Measurements from ENCODE around the gene SLC38A8. TPM values are rescaled to one million over a fixed set of nuclear protein-coding genes. Genes with fewer than 3 reads are reported as not detected.

SLC38A8 gene
- total RNA-seq, 2 donors from 2014 or later, result not detected

DNA sequence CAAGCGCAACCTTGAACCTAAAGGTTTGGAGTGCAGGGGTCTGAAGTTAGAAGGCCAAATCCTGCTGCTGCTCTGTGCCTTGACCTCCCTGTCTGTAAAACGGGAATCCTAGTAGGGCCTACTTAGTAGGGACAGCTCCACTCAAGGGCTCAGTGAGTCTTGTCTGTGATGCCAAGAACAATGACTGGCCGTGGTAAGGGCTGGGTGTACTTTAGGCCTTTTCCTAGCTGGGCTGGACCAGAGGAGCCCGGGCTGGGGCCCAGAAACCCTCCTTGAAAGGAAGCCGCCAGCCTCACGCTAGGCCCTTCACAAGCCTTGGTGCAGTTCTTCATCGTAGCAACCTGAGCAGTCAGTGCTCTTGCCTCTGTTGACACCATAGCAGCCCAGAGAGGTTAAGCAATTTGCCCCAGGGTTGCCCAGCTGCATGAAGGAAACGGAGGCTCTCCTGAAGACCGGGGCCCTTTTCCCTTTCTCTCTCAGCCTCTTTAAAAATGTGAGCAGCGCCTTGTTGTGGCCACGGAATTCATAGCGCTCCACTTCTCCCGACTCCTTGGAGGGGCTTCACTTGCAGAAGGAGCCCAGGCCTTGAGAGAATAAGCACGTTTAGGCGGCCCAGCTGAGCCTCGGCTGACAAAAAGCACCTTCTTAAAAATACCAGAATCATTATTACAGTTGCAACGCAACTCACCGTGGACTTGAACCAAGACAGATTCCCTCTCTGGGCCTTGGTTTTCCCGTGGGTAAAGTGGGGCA, 70.2 kb downstream of the SLC38A8 start:
- 92 to 93% methylated on average over 18 to 19 of the region's 19 CpGs for WGBS, 2 experiments (ENCODE audit: insufficient coverage in 1 of 2, insufficient read length in 1 of 2)
- H3K36me3 ChIP-seq (ENCODE audit: control insufficient read depth, insufficient read depth, low read length), result no peaks in the 10 kb centered on the region
- no peak overlapping the region for H3K27ac Mint-ChIP-seq
- DNase-seq, result no peak
- no peak overlapping the region for H3K9ac ChIP-seq (ENCODE audit: extremely low read depth, low read length, poor library complexity, severe bottlenecking)
- peaks cover 13% of the 10 kb centered on the region for H3K27me3 ChIP-seq (ENCODE audit: control insufficient read depth, insufficient read depth, low read length, poor library complexity, severe bottlenecking)
- no peaks in the 10 kb centered on the region for H3K9me3 ChIP-seq (ENCODE audit: control insufficient read depth, low read length)
- H3K27ac ChIP-seq (ENCODE audit: low read depth, low read length), result no peak overlapping the region
- no peaks in the 10 kb centered on the region for H3K9me3 Mint-ChIP-seq
- no peaks in the 10 kb centered on the region for H3K4me1 ChIP-seq (ENCODE audit: control insufficient read depth, insufficient read depth, low read length)
- no peak overlapping the region for H3K4me3 Mint-ChIP-seq
- no peaks in the 10 kb centered on the region for H3K36me3 Mint-ChIP-seq (ENCODE audit: low read depth)
- no peak overlapping the region for H3K4me3 ChIP-seq (ENCODE audit: low read length)
- H3K27me3 Mint-ChIP-seq (ENCODE audit: insufficient read depth), result peaks cover 24% of the 10 kb centered on the region
- H3K4me1 Mint-ChIP-seq, result no peaks in the 10 kb centered on the region
- TF ChIP-seq, protein P1, sequence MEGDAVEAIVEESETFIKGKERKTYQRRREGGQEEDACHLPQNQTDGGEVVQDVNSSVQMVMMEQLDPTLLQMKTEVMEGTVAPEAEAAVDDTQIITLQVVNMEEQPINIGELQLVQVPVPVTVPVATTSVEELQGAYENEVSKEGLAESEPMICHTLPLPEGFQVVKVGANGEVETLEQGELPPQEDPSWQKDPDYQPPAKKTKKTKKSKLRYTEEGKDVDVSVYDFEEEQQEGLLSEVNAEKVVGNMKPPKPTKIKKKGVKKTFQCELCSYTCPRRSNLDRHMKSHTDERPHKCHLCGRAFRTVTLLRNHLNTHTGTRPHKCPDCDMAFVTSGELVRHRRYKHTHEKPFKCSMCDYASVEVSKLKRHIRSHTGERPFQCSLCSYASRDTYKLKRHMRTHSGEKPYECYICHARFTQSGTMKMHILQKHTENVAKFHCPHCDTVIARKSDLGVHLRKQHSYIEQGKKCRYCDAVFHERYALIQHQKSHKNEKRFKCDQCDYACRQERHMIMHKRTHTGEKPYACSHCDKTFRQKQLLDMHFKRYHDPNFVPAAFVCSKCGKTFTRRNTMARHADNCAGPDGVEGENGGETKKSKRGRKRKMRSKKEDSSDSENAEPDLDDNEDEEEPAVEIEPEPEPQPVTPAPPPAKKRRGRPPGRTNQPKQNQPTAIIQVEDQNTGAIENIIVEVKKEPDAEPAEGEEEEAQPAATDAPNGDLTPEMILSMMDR (conservative IDR thresholded peaks at IDR 0.05), result no peak

DNA sequence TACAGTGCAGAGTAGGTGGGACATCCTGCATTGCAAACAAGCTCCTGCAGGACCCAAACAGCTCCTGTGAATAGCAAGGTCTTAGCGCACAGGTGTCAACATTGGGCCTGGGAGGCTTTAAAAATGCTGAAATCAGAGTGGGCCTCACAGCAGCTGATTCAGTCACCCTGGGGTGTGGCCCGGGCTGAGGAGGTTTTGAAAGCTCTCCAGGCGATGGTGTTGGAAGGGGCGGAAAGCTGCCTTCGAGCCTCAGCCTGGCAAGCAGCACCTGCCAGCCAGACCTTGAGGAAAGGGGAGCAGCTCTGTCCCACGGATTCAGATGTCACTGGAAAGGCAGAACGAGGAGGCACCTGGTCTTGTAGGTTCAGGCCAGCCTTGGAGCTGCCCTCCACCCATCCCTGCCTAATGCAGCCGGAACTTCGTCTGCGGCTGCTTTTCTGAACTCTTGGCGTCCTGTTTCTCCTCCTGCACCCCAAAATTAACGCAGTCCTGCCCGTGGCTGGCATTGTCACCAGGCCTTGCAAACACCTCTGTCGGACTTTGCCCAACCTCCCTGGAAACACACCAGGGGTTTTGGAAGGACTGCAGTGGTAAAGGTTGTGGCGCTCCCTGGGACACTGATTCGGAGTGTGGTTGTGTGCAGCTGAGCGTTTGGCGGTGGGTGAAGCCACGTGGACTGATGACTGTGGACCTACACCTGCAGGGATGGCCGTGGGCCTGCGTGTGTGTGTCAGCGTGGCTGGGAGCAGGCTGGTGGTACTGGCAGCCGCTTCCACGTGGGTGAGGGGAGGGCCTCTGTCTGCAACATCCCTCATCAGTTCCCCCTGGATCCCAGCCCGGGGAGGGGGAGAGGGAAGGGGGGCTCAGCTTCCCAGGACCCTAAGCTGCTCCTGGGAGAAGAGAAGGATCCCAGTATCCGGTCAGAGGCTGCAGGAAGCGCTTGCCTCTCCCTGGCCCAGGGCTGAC, 71.1 kb downstream of the SLC38A8 start:
- Histone ChIP-seq H3K27ac (ENCODE audit: low read depth, low read length) (no peak overlapping the region), H3K36me3 (ENCODE audit: control insufficient read depth, insufficient read depth, low read length) (no peaks in the 10 kb centered on the region), H3K27me3 (ENCODE audit: control insufficient read depth, insufficient read depth, low read length, poor library complexity, severe bottlenecking) (peaks cover 13% of the 10 kb centered on the region), H3K4me3 (ENCODE audit: low read length) (no peak overlapping the region), H3K4me1 (ENCODE audit: control insufficient read depth, insufficient read depth, low read length) (no peaks in the 10 kb centered on the region), H3K9me3 (ENCODE audit: control insufficient read depth, low read length) (no peaks in the 10 kb centered on the region), H3K9ac (ENCODE audit: extremely low read depth, low read length, poor library complexity, severe bottlenecking) (no peak overlapping the region)
- H3K36me3 Mint-ChIP-seq (ENCODE audit: low read depth), result no peaks in the 10 kb centered on the region
- no peak for DNase-seq
- no peak overlapping the region for H3K27ac Mint-ChIP-seq
- TF ChIP-seq, protein P1 (conservative IDR thresholded peaks at IDR 0.05), result no peak
- peaks cover 20% of the 10 kb centered on the region for H3K27me3 Mint-ChIP-seq (ENCODE audit: insufficient read depth)
- H3K9me3 Mint-ChIP-seq, result no peaks in the 10 kb centered on the region
- H3K4me1 Mint-ChIP-seq, result no peaks in the 10 kb centered on the region
- H3K4me3 Mint-ChIP-seq, result no peak overlapping the region
- WGBS, 2 experiments (ENCODE audit: insufficient coverage in 1 of 2, insufficient read length in 1 of 2), result 90 to 94% methylated on average over 23 to 27 of the region's 27 CpGs

DNA sequence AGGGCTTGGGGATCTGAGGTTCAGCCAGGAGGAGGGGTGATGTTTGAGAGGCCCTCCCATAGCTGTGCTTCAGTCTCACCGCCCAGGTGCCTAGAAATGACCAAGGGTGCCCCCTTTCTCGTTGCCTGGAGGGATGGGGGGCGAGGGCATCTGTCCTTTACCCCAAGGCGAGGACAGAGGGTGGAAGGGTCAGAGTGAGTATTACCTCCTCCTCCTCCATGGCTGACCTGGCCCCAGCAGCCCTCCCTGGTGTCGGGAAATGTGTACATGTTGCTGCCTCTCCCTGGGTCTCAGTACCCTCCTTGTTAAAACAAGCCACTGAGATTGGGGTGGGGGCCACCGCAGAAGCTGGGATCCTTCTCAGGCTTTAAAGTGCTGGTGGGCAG, 72.2 kb downstream of the SLC38A8 start:
- Histone ChIP-seq H3K9me3 (ENCODE audit: control insufficient read depth, low read length) (no peaks in the 10 kb centered on the region), H3K9ac (ENCODE audit: extremely low read depth, low read length, poor library complexity, severe bottlenecking) (no peak overlapping the region), H3K4me3 (ENCODE audit: low read length) (no peak overlapping the region), H3K27me3 (ENCODE audit: control insufficient read depth, insufficient read depth, low read length, poor library complexity, severe bottlenecking) (peaks cover 13% of the 10 kb centered on the region), H3K36me3 (ENCODE audit: control insufficient read depth, insufficient read depth, low read length) (no peaks in the 10 kb centered on the region), H3K4me1 (ENCODE audit: control insufficient read depth, insufficient read depth, low read length) (no peaks in the 10 kb centered on the region), H3K27ac (ENCODE audit: low read depth, low read length) (no peak overlapping the region)
- 89 to 92% methylated on average over 3 to 6 of the region's 6 CpGs for WGBS, 2 experiments (ENCODE audit: insufficient coverage in 1 of 2, insufficient read length in 1 of 2)
- no peak overlapping the region for H3K27ac Mint-ChIP-seq
- TF ChIP-seq, protein P1 (conservative IDR thresholded peaks at IDR 0.05), result no peak
- H3K36me3 Mint-ChIP-seq (ENCODE audit: low read depth), result no peaks in the 10 kb centered on the region
- peaks cover 20% of the 10 kb centered on the region for H3K27me3 Mint-ChIP-seq (ENCODE audit: insufficient read depth)
- no peaks in the 10 kb centered on the region for H3K4me1 Mint-ChIP-seq
- no peak overlapping the region for H3K4me3 Mint-ChIP-seq
- no peaks in the 10 kb centered on the region for H3K9me3 Mint-ChIP-seq
- no peak for DNase-seq
